HG02571 (cell line): Measurements from ENCODE around the gene PCIF1.
A peak's percentile ranks its signal among the peaks of the same experiment; 100 is the strongest.

ENCODE experiments used
- ATAC-seq: cut with Tn5 transposase; IDR thresholded peaks from one replicate; pipeline ENCODE4 v1.9.1; 2021; ENCODE audit warnings: mild to moderate bottlenecking, moderate library complexity; ENCODE audit not compliant: unreplicated experiment

PCIF1 gene

GRCh38 chr20:45964006-45964400 is 29.5 kb downstream of the PCIF1 start:
- no peak for ATAC-seq

GRCh38 chr20:45965169-45966002 is 30.9 kb downstream of the PCIF1 start:
- ATAC-seq: no peak

DNA sequence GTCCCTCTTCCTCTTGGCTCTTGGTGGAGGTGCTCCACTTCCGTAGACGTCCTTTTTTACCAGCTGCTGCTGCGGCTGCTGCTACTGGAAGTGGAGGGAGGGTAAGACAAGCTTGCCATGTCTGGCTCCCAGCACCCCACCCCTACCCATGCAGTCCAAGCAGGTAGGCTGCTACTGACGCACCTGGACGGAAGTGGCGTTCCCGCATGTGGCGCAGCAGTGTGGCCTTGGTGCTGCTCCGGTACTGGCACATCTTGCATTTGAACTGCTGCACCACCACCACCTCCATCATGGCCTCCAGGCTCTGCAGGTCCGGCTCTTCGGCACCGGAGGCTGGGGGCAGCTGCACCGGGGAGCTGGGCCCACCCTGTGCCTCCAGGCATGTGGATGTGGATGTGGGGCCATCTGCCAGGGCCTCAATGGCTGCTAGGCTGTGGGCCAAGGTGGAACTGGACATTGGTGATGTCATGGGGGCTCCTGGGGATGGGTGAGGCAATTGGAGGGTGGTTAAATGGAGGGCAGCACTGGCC is 33.1 kb downstream of the PCIF1 start:
- ATAC-seq: no peak

DNA sequence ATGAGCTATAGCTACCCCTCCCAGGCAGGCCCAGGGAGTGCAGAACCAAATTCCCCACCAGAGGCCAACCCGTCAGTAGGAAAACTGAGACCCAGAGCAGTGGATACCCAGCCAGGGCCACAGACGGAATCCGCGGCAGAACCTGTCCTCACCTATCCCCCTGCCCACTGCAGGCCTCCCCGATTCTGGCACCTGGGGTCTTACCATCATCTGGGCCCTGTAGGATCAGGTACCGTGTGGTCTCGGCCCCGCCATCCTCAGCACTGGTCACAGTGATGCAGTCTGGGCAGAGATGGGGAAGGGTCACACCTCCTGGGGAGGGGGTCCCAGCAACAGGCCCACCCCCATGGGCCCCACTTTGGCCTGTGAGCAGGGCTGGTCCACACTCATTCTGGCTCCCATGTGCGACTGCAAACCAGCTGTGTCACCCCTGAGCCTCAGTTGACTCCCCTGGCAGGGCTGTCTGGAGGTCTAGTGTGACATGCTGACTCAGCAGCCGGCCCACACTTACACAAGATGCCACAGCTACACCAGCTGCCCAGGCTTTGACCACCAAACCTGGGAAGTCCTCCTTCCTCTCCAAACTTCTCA is 33.7 kb downstream of the PCIF1 start:
- no peak for ATAC-seq

- ATAC-seq: no peak
These were observed 34.6 kb downstream of the PCIF1 start for GRCh38 chr20:45968801-45969711.

DNA sequence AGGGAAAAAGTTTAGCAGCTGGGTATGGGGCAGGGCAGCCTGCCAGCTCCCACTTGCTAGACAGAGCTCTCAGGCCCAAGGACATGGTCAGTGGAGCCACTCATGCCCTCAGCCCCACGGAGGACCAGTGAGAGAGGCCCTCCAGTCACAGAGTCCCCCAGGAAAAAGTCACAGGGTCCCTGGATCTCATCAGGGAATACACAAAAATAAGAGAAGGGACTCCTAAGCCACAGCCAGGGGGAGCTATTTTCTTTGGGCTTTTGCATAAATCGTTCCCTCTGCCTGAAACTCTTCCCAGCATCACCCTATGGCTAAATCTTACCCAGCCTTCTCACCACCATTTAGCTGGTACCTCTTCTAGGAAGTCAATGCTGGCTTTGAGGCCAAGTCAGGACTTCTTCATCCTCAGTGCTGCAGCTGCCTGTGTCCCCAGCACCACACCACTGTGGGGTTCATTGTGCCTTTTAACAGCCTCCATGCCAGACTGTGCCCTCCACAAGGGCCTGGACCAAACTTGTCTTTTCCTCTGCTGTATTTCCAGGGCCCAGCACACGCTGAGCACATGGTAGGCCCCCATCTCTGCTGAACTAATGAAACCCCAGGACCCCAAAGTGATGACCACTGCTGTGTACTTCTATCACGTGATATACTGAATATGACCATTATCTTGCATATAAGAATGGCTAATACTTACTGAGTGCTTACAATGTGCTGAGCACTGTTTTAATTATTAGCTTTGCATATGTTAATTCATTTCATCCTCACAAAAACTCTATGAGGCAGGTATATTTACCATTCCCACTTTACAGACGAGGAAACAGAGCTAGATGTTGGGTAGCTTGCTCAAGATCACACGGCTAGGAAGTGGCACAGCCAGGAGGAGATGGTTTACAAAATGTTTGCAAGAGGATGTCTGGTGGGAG is 35.5 kb downstream of the PCIF1 start:
- ATAC-seq: no peak

DNA sequence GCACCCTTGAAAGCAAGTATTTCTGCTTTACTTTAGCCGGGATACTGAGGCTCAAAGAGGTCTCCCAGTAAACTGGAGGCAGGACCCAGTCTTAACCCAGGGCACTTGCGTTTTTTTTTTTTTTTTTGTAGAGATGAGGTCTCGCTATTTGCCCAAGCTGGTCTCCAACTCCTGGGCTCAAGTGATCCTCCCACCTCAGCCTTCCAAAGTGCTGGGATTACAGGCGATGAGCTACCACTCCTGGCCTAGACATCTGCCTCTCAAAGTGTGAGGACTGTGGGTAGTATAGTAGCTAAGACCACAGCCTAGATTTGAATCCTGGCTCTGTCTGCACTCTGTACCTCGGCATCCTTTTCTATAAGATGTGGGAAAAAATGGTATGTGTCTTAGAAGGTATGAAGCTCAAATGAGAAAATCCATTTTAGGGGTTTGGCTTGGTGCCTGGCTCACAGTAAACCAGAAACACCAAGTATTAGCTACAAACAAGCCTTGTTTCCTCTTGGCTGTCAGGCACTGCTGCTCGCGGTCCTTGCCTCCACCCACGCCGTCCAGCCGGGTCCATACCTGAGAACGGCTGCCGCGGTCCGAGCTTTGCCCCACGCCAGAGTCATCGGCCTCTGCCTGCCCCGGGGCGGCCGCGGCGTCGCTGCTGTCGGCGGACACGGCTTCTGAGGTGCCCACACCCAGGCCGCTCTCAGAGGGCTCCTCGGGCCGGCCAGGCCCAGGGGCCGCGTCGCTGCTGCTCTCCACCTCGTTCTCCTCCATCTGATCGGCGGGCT is 36.4 kb downstream of the PCIF1 start:
- ATAC-seq: no peak

DNA sequence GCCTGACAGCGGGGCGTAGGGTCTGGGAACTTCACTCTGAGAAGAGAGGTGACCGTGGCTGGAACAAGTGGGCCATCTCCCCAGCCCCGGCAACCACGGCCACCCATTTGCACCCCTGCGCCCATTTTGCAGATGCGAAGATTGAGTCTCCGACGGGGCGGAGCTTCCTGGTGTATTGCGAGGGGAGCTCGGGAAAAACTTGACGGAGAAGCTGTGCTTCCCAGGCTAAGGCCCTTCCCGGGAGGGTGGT is 36.9 kb downstream of the PCIF1 start:
- ATAC-seq: no peak

DNA sequence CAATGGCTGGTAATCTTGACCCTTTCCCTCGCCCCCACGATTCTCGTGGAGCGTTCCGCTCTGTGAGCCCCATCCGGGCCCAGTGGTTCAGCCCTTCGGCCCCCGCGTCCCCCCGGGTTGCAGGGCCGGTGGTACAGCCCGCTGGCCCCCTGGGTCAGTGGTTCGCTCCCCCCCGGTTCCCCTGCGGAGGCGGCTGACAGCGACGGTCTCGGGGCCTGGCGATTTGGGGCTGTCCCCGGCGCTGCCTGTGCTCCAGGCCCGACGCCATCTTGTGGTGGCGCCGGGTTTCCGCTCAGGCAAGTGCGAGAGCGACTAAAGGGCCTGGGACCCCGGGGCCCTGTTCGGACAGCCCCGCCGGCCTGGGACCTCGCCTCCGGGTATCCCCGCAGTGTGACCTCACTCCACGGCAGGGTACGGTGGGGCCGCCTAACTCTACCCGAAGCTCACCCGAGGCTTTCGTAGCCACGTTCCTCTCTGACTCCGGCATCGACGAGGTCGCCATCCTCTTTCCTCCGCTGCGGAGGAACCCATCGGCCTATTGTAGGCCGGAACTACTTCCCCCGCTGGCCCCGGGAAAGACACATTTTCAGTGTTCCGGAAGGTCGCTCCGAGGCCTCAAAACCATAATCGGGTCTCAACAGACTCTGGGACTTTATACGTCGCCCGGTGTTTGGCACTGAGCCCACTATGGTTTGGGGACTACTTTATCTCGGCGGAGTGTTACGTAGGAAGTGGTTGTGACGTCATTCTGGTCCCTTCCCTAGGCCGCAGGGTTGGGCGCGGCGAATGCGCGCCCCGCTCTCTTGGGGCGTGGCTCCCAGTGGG is 37.4 kb downstream of the PCIF1 start, which contains the start of gene ZNF335:
Gene ZNF335 (minus strand): TSS at position 529 of the 825 bp plus-strand sequence. CDS start 793 bp downstream, outside the sequence.
- peak; percentile 64 for ATAC-seq

GRCh38 chr20:45972500-45973183 is 38.2 kb downstream of the PCIF1 start:
- ATAC-seq: no peak

GRCh38 chr20:45974896-45975565 is 40.5 kb downstream of the PCIF1 start:
- no peak for ATAC-seq

- ATAC-seq: no peak
These were observed 41.2 kb downstream of the PCIF1 start for GRCh38 chr20:45975686-45976085.

- ATAC-seq: no peak
These were observed 41.6 kb downstream of the PCIF1 start for GRCh38 chr20:45976086-45976485.

DNA sequence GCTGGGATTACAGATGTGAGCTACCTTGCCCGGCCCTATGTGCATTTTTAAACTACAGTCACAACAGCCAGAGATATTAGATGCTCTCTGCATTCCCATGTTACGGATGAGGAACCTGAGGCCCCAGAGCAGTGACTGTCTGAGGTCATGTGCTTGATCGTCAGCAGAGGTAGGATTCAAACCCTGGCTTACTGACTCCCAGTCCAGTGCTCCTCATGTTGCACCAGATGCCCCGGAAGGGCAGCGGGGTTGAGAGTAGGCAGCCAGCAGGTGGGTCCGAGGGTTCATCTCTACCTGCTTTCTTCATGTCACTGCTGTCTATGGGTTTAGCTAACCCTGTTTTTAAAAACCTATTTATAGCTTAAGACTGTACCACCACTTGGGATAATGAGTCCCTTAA is 46.8 kb downstream of the PCIF1 start:
- no peak for ATAC-seq

- ATAC-seq: no peak
These were observed 48.8 kb downstream of the PCIF1 start for GRCh38 chr20:45983279-45983743.

DNA sequence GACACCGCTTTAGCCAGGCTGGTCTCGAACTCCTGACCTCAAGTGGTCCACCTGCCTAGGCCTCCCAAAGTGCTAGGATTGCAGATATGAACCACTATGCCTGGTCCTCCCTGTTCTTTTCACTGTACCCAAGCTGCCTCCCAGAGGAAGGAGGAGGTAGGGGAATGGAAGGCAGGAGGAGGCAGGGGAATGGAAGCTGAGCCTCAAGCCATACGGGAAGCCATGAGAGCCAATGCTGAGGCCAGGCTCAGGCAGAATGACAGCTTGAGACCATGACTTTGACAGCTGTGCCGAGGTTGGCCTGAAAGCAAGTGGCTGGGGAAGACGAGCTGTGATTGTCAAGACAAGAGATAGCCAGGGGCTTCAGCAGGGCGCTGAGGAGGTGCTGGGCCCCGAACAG is 51.1 kb downstream of the PCIF1 start:
- no peak for ATAC-seq

GRCh38 chr20:45987108-45987780 is 52.8 kb downstream of the PCIF1 start:
- ATAC-seq: no peak
